Measurements from ENCODE around the gene OR2J3.
"Not testable (repeated sequence)": the region's sequence is repeated elsewhere in the genome, so short reads cannot be mapped to it uniquely, and the experiment has no call there.

The OR2J3 gene

DNA sequence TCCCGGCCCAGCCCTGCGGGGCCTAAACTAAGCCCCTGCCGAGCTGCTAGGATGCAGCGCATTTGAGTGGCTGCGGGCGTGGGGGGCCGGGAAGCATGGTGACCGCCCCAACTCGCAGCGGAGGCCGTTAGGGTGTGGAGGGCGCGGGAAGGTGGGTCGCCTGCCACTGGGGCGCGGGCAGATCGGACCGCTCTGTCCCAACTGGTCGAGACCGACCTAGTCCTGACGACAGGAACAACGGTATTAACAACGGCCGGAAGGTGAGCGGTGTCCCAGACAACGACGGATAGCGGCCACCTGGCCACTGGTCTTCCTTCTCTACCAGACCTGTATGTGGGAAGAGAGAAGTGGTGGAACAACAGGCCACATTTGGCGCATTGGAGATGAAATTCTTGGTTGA lies 52.1 kb downstream of the OR2J3 start:
- not testable (repeated sequence) for DNase-seq
